ENCODE measurements around the gene FERMT1.
"Not testable (repeated sequence)": the region's sequence is repeated elsewhere in the genome, so short reads cannot be mapped to it uniquely, and the experiment has no call there.

The FERMT1 gene

GRCh38 chr20:6060213-6060612 is 62.6 kb downstream of the FERMT1 start:
- no peak for DNase-seq (ENCODE audit: low read depth)
- TF ChIP-seq CTCF (IDR thresholded peaks at IDR 0.05; ENCODE audit: insufficient read depth, low read depth, low read length, missing control alignments), result no peak
- H3K4me3 ChIP-seq (ENCODE audit: low read length), result no peak overlapping the region

- no peak overlapping the region for H3K4me3 ChIP-seq (ENCODE audit: low read length)
- no peak for TF ChIP-seq CTCF (IDR thresholded peaks at IDR 0.05; ENCODE audit: insufficient read depth, low read depth, low read length, missing control alignments)
- DNase-seq (ENCODE audit: low read depth), result no peak
Measured at GRCh38 chr20:6058684-6059295, 64.0 kb downstream of the FERMT1 start.

DNA sequence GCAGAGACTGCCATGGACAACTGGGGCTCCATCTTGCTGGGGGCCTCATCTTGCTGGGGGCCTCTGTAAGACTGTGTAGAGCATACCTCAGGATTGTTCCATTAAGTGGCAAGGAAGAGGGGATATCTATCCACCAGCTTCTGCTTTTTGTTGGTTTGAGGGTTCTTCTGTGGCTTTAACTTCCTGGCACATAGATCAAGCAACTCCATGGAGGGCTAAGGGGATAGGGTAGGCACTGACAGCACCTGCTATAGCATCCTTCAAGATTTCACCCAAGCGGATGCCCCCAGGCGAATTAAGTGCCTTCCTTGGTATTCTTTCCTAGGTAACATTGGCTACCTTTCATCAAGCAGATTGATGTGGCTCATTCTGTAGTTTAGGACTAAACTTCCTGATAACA is 65.1 kb downstream of the FERMT1 start:
- no peak for DNase-seq (ENCODE audit: low read depth)
- no peak for TF ChIP-seq CTCF (IDR thresholded peaks at IDR 0.05; ENCODE audit: insufficient read depth, low read depth, low read length, missing control alignments)
- H3K4me3 ChIP-seq (ENCODE audit: low read length), result no peak overlapping the region

DNA sequence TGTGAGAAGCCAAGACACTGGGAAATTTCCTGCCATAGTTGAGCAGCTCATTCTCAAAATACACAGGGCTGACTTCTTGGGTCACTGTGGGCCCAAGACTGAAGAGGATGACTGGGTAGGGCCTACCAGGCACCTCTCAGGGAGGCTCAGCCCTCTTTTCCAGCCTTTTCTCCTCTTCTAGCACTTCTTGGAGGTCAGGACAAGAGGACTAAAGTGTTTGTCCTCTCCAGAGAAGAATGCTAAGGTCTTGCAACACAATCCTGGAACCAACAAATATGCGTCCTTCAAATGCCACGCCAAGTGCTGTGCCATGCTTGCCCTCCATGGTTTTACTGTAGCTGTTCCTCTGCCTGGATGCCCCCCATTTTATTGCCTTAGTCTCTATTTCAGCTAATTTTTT is 65.7 kb downstream of the FERMT1 start:
- DNase-seq (ENCODE audit: low read depth), result no peak
- no peak for TF ChIP-seq CTCF (IDR thresholded peaks at IDR 0.05; ENCODE audit: insufficient read depth, low read depth, low read length, missing control alignments)
- no peak overlapping the region for H3K4me3 ChIP-seq (ENCODE audit: low read length)

GRCh38 chr20:6055981-6056569 is 66.8 kb downstream of the FERMT1 start:
- no peak overlapping the region for H3K4me3 ChIP-seq (ENCODE audit: low read length)
- no peak for DNase-seq (ENCODE audit: low read depth)
- TF ChIP-seq CTCF (IDR thresholded peaks at IDR 0.05; ENCODE audit: insufficient read depth, low read depth, low read length, missing control alignments), result no peak

DNA sequence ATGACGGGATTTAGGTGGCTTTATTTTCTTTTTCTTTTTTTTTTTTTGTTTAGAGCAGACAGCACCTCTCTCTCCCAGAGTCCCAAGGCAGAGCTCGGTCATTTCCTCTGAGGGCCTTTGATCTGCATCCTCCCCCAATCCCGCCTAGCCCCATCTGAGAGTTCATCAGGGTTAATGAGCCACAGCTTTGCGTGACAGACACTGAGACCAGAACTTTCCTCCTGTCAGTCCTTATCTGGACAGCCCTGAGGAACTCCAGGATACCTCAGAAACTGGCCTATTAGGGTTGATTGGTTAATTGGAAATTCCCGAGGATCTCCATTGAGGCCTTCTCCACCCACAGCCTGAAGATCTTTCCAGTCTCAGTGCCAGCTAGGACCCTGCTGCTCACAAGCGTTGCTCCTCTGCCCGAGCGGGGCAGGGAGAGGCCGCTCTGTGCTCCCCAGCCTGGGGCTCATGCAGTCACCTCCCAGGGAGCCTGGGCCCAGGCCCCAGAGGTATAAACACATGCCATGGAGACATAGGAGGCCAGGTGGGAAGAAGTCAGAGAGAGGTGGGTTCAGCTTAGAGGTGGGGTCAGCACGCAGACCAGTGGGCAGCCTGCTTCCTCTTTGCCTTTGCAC is 67.6 kb downstream of the FERMT1 start:
- DNase-seq (ENCODE audit: low read depth), result no peak
- H3K4me3 ChIP-seq (ENCODE audit: low read length), result no peak overlapping the region
- no peak for TF ChIP-seq CTCF (IDR thresholded peaks at IDR 0.05; ENCODE audit: insufficient read depth, low read depth, low read length, missing control alignments)

DNA sequence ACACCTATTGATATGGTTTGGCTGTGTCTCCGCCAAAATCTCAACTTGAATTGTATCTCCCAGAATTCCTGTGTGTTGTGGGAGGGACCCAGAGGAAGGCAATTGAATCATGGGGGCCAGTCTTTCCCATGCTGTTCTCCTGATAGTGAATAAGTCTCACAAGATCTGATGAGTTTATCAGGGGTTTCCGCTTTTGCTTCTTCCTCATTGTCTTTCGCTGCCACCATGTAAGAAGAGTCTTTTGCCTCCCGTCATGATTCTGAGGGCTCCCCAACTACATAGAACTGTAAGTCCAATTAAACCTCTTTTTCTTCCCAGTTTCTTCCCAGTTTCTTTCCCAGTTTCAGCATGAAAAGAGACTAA is 68.2 kb downstream of the FERMT1 start:
- H3K4me3 ChIP-seq (ENCODE audit: low read length); DNase-seq (ENCODE audit: low read depth): not testable (repeated sequence)

All from epithelial cell of esophagus (primary cell).